Epithelial cell of proximal tubule (primary cell): ENCODE data around the gene HSFX4. TPM values are rescaled to one million over a fixed set of nuclear protein-coding genes. Genes with fewer than 3 reads are reported as not detected.
"Not testable (repeated sequence)": the region's sequence is repeated elsewhere in the genome, so short reads cannot be mapped to it uniquely, and the experiment has no call there.

Source experiments
- DNase-seq: peaks from one replicate; pipeline ENCODE4 v3.0.0-alpha.2; 2011; ENCODE audit warnings: low read depth
- H3K4me3 ChIP-seq: 2 replicates; pipeline ENCODE4 v1.5.1; 2011; ENCODE audit warnings: low read depth, mild to moderate bottlenecking, low read length
- CTCF ChIP-seq: conservative IDR thresholded peaks from 2 replicates; pipeline ENCODE4 v1.5.1; 2012; ENCODE audit warnings: low read depth, mild to moderate bottlenecking, low read length
- total RNA-seq: library from RNA; depleted of rRNA; stranded (reverse); fragments of >200 nt; gene quantifications from 2 replicates; pipeline ENCODE4 v1.2.3, GENCODE V29; 2015

The HSFX4 gene
- total RNA-seq, 1 donor from 2014 or later: not detected

GRCh38 chrX:149937871-149938426 is 8.6 kb downstream of the HSFX4 start:
- no peak for TF ChIP-seq CTCF
- H3K4me3 ChIP-seq: peak overlapping the region; percentile 84
- no peak for DNase-seq

GRCh38 chrX:149938427-149938880 is 9.1 kb downstream of the HSFX4 start, which contains the start of gene EOLA2:
EOLA2 (minus strand) TSS chrX:149938491; CDS start chrX:149933874, 4,617 bp downstream.
- peak; percentile 65 for TF ChIP-seq CTCF
- peak; percentile 80 for DNase-seq
- H3K4me3 ChIP-seq: peak within 1 kb of the TSS; percentile 84

- H3K4me3 ChIP-seq: peak overlapping the region; percentile 84
- peak; percentile 31 for DNase-seq
- no peak for TF ChIP-seq CTCF
These were observed 9.7 kb downstream of the HSFX4 start for GRCh38 chrX:149938881-149939654.

GRCh38 chrX:149939655-149939904 is 10.2 kb downstream of the HSFX4 start:
- DNase-seq: peak; percentile 25
- H3K4me3 ChIP-seq: peak overlapping the region; percentile 60
- TF ChIP-seq CTCF: no peak

GRCh38 chrX:149939905-149940673 is 10.7 kb downstream of the HSFX4 start:
- H3K4me3 ChIP-seq: peak overlapping the region; percentile 60
- no peak for TF ChIP-seq CTCF
- peak; percentile 74 for DNase-seq

GRCh38 chrX:149940674-149941024 is 11.3 kb downstream of the HSFX4 start:
- TF ChIP-seq CTCF: peak; percentile 40
- H3K4me3 ChIP-seq: peak overlapping the region; percentile 24
- DNase-seq: not testable (repeated sequence)

GRCh38 chrX:149945087-149945670 is 15.8 kb downstream of the HSFX4 start:
- H3K4me3 ChIP-seq, DNase-seq: not testable (repeated sequence)

GRCh38 chrX:149945820-149946219 is 16.4 kb downstream of the HSFX4 start:
- not testable (repeated sequence) for H3K4me3 ChIP-seq, DNase-seq

GRCh38 chrX:149946932-149947331 is 17.6 kb downstream of the HSFX4 start:
- H3K4me3 ChIP-seq, DNase-seq: not testable (repeated sequence)
